HL-60/S4 (cell line): ENCODE measurements around the gene FMN2.

ENCODE experiments used
- in situ Hi-C: fragments of 300-500 bp; cut with MboI; formaldehyde crosslinking; loops from 2 replicates; pipeline ENCODE4 v1.14.3; 2022; ENCODE audit warnings: low sequenced_read_pairs

Gene FMN2

DNA sequence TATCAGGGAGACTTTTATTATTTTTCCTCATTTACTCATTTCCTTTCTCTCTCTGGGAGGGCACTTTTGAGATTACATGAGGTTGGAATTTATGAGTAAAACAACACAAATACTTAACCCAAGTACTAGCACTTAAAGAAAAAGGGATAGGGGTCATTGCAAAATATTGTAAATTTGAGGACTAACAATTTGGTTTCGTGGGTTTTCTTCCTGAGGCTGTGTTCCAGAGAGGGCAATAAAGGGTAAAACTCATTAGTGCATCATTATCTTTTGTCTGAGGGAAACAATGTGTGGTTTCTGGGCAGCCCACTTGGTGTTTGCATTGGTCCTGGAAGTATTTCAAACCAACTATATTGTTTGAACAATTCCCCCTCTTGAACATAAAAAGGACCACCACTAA, 423.8 kb downstream of the FMN2 start:
- in situ Hi-C loops = no loop called here

DNA sequence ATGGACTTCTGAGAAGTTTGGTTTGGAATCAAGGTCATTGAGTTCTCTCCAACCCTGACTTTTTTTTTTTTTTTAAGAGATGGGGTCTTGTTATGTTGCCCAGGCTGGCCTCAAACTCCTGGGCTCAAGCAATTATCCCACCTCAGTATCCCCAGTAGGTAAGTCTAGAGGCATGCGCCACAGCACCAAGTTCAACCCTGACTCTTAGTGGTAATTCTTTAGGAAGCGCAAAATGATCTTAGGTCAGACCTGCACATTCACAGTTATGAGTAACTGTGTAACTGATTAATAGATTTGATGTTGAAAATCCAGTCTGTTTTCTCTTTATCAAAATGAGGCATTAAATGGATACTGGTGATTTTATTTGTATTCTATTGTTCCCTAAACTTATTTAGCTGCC, 424.4 kb downstream of the FMN2 start:
- in situ Hi-C loops = no loop called here

DNA sequence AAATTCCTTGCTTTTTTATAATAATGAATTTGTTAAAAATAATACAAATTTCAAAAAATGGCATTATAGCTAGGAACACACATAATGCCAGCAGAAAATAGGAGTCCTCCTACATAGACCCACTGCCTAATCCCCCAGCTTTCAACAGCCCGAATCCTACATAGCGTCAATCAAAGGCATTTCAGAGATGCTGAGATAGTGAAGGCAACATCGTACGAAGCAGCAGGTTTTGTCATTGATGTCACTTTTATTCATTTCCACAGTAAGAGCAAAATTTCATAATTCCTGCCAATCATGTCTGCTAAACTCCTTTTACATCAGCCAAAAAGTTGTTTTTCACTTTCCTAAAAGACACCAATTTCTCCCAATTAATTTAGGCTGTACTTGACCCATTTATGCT, 426.2 kb downstream of the FMN2 start:
- in situ Hi-C loops = no loop called here

DNA sequence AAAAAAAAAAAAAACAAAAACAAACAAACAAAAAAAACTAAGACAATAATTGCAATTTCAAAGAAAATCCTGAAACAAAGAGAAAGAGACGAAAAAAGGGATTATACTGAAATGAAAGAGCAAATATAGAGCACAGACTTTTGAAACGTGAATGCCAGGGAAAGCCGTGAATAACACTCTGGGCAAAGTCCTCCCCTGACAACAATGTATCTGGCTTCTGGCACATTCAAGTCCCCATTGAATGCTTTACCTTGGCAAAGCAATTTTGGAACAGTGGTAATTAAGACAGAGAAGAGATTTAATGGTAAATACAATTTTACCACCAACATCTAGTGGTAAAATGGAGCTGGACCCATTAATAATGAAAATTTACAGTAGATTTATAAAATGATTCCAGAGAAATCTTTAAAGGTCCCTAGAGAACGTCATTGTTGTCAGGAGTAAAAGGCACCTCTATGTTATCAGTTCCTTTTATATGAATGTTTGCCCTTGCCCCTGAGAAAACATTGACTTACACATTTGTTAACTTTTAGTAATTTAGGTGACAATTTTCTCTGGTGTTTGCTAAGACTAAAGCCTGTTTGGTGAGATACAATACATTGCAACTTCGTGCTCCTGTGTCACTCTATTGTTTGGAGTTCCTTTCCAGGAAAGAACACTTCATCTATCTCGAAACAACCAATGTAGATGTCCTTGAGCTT, 430.6 kb downstream of the FMN2 start:
- in situ Hi-C loops = no loop called here

DNA sequence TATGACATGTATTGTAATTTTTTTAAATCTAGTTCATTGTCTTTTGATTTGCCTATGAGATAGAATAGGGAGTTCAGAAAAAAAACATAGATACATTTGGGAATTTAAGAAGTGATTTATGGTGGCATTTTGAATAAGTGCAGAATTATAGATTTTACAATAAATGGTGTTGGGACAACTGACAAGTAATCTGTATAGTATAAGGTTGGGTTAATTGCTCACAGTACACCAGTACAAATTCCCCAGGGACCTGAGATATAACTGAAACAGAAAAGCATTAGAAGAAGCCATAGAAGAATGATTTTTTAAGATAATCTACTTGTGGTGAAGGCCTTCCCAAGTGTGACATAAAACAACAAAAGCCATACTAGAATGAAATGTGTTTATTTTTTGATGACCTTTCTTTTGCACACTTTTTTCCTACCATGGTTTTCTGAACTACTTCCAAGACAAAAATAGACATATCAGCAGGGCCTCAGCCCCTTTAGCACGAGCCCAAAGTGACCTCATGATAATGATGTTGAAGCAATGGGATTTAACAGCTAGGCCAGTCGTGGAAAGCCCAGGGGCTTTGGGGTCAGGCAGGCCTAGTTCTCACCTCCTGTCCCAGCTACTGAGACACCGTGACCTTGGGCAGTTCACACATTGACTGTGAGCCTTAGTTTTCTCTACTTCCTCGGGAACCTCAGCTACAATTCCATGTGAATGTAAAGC, 432.8 kb downstream of the FMN2 start:
- in situ Hi-C loops = no loop called here
